ENCODE results near the gene FILIP1L.

The FILIP1L gene

GRCh38 chr3:99892332-99892731, 222.0 kb downstream of the FILIP1L start:
- no peak overlapping the region for H3K4me2 ChIP-seq (ENCODE audit: low read depth, low read length, poor library complexity, severe bottlenecking)
- H3F3A ChIP-seq (ENCODE audit: insufficient read depth), result no peaks in the 10 kb centered on the region; the same call in 1 of the 2 replicates
- H3K9me2 ChIP-seq (replicated peaks; ENCODE audit: insufficient read depth, low read length), result no peaks in the 10 kb centered on the region
- no peak overlapping the region for H3K27ac ChIP-seq (ENCODE audit: low read depth, low read length)
- H3K9me3 ChIP-seq (ENCODE audit: insufficient read depth, low read length), result no peaks in the 10 kb centered on the region
- no peaks in the 10 kb centered on the region for H3K27me3 ChIP-seq (ENCODE audit: low read length)
- TF ChIP-seq, protein P1, sequence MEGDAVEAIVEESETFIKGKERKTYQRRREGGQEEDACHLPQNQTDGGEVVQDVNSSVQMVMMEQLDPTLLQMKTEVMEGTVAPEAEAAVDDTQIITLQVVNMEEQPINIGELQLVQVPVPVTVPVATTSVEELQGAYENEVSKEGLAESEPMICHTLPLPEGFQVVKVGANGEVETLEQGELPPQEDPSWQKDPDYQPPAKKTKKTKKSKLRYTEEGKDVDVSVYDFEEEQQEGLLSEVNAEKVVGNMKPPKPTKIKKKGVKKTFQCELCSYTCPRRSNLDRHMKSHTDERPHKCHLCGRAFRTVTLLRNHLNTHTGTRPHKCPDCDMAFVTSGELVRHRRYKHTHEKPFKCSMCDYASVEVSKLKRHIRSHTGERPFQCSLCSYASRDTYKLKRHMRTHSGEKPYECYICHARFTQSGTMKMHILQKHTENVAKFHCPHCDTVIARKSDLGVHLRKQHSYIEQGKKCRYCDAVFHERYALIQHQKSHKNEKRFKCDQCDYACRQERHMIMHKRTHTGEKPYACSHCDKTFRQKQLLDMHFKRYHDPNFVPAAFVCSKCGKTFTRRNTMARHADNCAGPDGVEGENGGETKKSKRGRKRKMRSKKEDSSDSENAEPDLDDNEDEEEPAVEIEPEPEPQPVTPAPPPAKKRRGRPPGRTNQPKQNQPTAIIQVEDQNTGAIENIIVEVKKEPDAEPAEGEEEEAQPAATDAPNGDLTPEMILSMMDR (IDR thresholded peaks at IDR 0.05; ENCODE audit: insufficient read depth, low read length, poor library complexity, severe bottlenecking), result no peak
- no peak for TF ChIP-seq EZH2phosphoT487 (conservative IDR thresholded peaks at IDR 0.05; ENCODE audit: low read length)
- H3K36me3 ChIP-seq (ENCODE audit: low read length), result no peaks in the 10 kb centered on the region
- no peaks in the 10 kb centered on the region; the same call in none of the 2 replicates for H4K20me1 ChIP-seq (ENCODE audit: low read depth, low read length)
- H3K9ac ChIP-seq (ENCODE audit: low read length), result no peak overlapping the region
- H3K4me3 ChIP-seq (ENCODE audit: insufficient read depth, low read length, poor library complexity, severe bottlenecking), result no peak overlapping the region
- H3K79me2 ChIP-seq (ENCODE audit: insufficient read depth, low read length), result 0 out of 2 replicates have a peak, but pooled peaks cover 6% of the 10 kb centered on the region
- H2AFZ ChIP-seq (ENCODE audit: low read depth, low read length, severe bottlenecking), result no peak overlapping the region

DNA sequence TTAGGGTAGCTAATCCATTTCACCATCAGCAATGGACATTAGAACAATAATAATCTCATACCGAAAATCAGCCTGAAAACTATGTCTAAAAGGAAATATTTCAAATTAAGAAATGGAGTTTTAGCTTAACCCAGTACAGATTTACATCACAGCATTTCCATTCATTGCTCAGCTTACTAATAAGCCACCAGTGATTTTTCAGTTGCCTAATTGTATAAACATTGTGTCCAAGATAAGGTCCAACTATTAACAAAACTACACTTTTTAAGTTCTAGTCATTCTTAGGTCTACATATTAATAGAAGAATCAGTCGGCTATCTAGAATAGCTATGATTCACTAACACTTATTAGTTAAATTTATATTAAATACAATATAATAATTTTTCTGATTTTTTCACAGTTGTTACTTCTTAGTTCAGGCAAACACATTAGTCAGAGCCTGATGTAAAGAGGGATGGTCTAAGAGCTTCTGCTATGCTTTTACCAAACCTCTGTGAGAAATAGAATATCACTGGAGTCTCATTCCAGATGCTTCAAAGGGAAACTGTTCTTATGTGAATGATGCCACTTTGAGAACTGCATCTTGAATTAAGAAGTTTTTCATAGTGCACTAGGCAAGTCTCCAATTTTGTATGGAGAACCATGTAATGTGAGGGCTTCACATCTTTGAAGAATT, 222.6 kb downstream of the FILIP1L start:
- TF ChIP-seq, protein P1 (IDR thresholded peaks at IDR 0.05; ENCODE audit: insufficient read depth, low read length, poor library complexity, severe bottlenecking), result no peak
- no peak for TF ChIP-seq EZH2phosphoT487 (conservative IDR thresholded peaks at IDR 0.05; ENCODE audit: low read length)
- no peaks in the 10 kb centered on the region for H3K36me3 ChIP-seq (ENCODE audit: low read length)
- no peak overlapping the region for H3K9ac ChIP-seq (ENCODE audit: low read length)
- H3F3A ChIP-seq (ENCODE audit: insufficient read depth), result no peaks in the 10 kb centered on the region; the same call in 1 of the 2 replicates
- no peak overlapping the region for H3K4me3 ChIP-seq (ENCODE audit: insufficient read depth, low read length, poor library complexity, severe bottlenecking)
- no peak overlapping the region for H3K4me2 ChIP-seq (ENCODE audit: low read depth, low read length, poor library complexity, severe bottlenecking)
- H4K20me1 ChIP-seq (ENCODE audit: low read depth, low read length), result no peaks in the 10 kb centered on the region; the same call in 1 of the 2 replicates
- H3K79me2 ChIP-seq (ENCODE audit: insufficient read depth, low read length), result 0 out of 2 replicates have a peak, but pooled peaks cover 5% of the 10 kb centered on the region
- H3K27ac ChIP-seq (ENCODE audit: low read depth, low read length), result no peak overlapping the region
- H3K9me2 ChIP-seq (replicated peaks; ENCODE audit: insufficient read depth, low read length), result no peaks in the 10 kb centered on the region
- H3K9me3 ChIP-seq (ENCODE audit: insufficient read depth, low read length), result no peaks in the 10 kb centered on the region
- no peaks in the 10 kb centered on the region for H3K27me3 ChIP-seq (ENCODE audit: low read length)
- H2AFZ ChIP-seq (ENCODE audit: low read depth, low read length, severe bottlenecking), result no peak overlapping the region

DNA sequence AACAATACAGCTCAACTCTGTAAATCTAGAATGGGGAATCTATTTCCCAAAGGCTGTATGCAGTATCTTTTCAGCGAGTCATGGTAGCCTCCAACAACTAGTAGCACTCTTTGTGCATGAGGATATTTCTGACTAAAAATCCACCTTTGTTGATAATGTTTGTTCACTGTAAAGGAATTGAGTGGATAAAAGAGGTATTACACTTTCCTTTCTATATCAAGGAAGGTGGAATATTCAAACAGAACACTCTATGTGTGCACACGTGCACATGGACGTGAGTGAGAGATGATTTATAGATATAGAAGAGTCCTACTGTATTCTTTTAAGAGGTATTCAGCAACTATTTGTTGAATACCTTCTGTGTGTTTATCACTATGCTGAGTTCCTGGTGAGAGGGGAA, 228.4 kb downstream of the FILIP1L start:
- Histone ChIP-seq H3K9me3 (ENCODE audit: insufficient read depth, low read length) (no peaks in the 10 kb centered on the region), H3K9ac (ENCODE audit: low read length) (no peak overlapping the region), H4K20me1 (ENCODE audit: low read depth, low read length) (no peaks in the 10 kb centered on the region; the same call in 1 of the 2 replicates), H3K4me2 (ENCODE audit: low read depth, low read length, poor library complexity, severe bottlenecking) (no peak overlapping the region), H3K79me2 (ENCODE audit: insufficient read depth, low read length) (no peaks in the 10 kb centered on the region), H3F3A (ENCODE audit: insufficient read depth) (no peaks in the 10 kb centered on the region; the same call in 1 of the 2 replicates), H3K36me3 (ENCODE audit: low read length) (no peaks in the 10 kb centered on the region), H2AFZ (ENCODE audit: low read depth, low read length, severe bottlenecking) (no peak overlapping the region), H3K9me2 (replicated peaks; ENCODE audit: insufficient read depth, low read length) (no peaks in the 10 kb centered on the region), H3K4me3 (ENCODE audit: insufficient read depth, low read length, poor library complexity, severe bottlenecking) (no peak overlapping the region), H3K27ac (ENCODE audit: low read depth, low read length) (no peak overlapping the region), H3K27me3 (ENCODE audit: low read length) (no peaks in the 10 kb centered on the region)
- no peak for TF ChIP-seq EZH2phosphoT487 (conservative IDR thresholded peaks at IDR 0.05; ENCODE audit: low read length)
- TF ChIP-seq, protein P1 (IDR thresholded peaks at IDR 0.05; ENCODE audit: insufficient read depth, low read length, poor library complexity, severe bottlenecking), result no peak
